Mesenchymal stem cell (in vitro differentiated cells and primary cell): ENCODE results near the gene ANP32A.

ENCODE experiments used
- DNase-seq: peaks from one replicate; pipeline ENCODE4 v3.0.0-alpha.2; 2013
- H2AFZ ChIP-seq: one replicate; pipeline ENCODE4 v1.6.1; 2013; ENCODE audit warnings: low read depth, mild to moderate bottlenecking, control low read depth, inconsistent platforms, low read length, moderate library complexity
- H2AK5ac ChIP-seq: 2 replicates; pipeline ENCODE4 v1.6.1; 2013; ENCODE audit warnings: low read length, moderate library complexity, mild to moderate bottlenecking, inconsistent platforms; ENCODE audit not compliant: severe bottlenecking
- H2BK120ac ChIP-seq: one replicate; pipeline ENCODE4 v1.6.1; 2013; ENCODE audit warnings: low read depth, mild to moderate bottlenecking, inconsistent platforms, low read length, moderate library complexity
- H2BK12ac ChIP-seq, 2 experiments: one replicate each; pipeline ENCODE4 v1.6.1; 2013; ENCODE audit warnings: inconsistent platforms in 2 of 2, low read length in 2 of 2, mild to moderate bottlenecking in 2 of 2, moderate library complexity in 2 of 2, control low read depth in 1 of 2
- H2BK15ac ChIP-seq: one replicate; pipeline ENCODE4 v1.6.1; 2013; ENCODE audit warnings: mild to moderate bottlenecking, low read depth, inconsistent platforms; ENCODE audit not compliant: poor library complexity, severe bottlenecking
- H2BK5ac ChIP-seq: 2 replicates; pipeline ENCODE4 v1.6.1; 2013; ENCODE audit warnings: low read depth, mild to moderate bottlenecking, low read length, control low read depth, inconsistent platforms; ENCODE audit not compliant: poor library complexity, severe bottlenecking
- H3K14ac ChIP-seq, 2 experiments: one replicate each; pipeline ENCODE4 v1.6.1; 2013; ENCODE audit warnings: inconsistent platforms in 2 of 2, low read length in 2 of 2, control low read depth in 1 of 2, mild to moderate bottlenecking in 1 of 2, moderate library complexity in 1 of 2
- H3K18ac ChIP-seq, 2 experiments: one replicate each; pipeline ENCODE4 v1.6.1; 2013; ENCODE audit warnings: inconsistent platforms in 2 of 2, low read length in 2 of 2, control low read depth in 1 of 2, low read depth in 1 of 2, mild to moderate bottlenecking in 1 of 2
- H3K23ac ChIP-seq, 2 experiments: one replicate each; pipeline ENCODE4 v1.6.1; 2013; ENCODE audit warnings: inconsistent platforms in 2 of 2, low read length in 2 of 2, mild to moderate bottlenecking in 2 of 2, moderate library complexity in 2 of 2, control low read depth in 1 of 2
- H3K27ac ChIP-seq: 2 replicates; pipeline ENCODE4 v1.5.1; 2013; ENCODE audit warnings: mild to moderate bottlenecking, moderate library complexity, low read length, control low read depth, inconsistent platforms; ENCODE audit not compliant: poor library complexity, severe bottlenecking
- H3K27me3 ChIP-seq, 2 experiments: 2 replicates each; pipeline versions ENCODE4 v1.6.1 to v1.7.0; 2013; ENCODE audit warnings: low read length in 2 of 2, mild to moderate bottlenecking in 2 of 2, moderate library complexity in 2 of 2, control low read depth in 1 of 2, inconsistent platforms in 1 of 2; ENCODE audit not compliant: control insufficient read depth in 1 of 2, insufficient read depth in 1 of 2
- H3K36me3 ChIP-seq, 2 experiments: 2 replicates each; pipeline versions ENCODE4 v1.6.1 to v1.7.0; 2013; ENCODE audit warnings: low read length in 2 of 2, control low read depth in 1 of 2, inconsistent platforms in 1 of 2, low read depth in 1 of 2, mild to moderate bottlenecking in 1 of 2; ENCODE audit not compliant: insufficient read depth in 2 of 2, control insufficient read depth in 1 of 2
- H3K4ac ChIP-seq, 2 experiments: one replicate each; pipeline ENCODE4 v1.6.1; 2013; ENCODE audit warnings: inconsistent platforms in 2 of 2, low read length in 2 of 2, mild to moderate bottlenecking in 2 of 2, moderate library complexity in 2 of 2, control low read depth in 1 of 2, low read depth in 1 of 2
- H3K4me1 ChIP-seq: 2 replicates; pipeline ENCODE4 v1.6.1; 2013; ENCODE audit warnings: low read depth, low read length, control low read depth; ENCODE audit not compliant: control insufficient read depth, insufficient read depth
- H3K4me2 ChIP-seq: 2 replicates; pipeline ENCODE4 v1.6.1; 2013; ENCODE audit warnings: low read length, mild to moderate bottlenecking, inconsistent platforms; ENCODE audit not compliant: poor library complexity, severe bottlenecking
- H3K4me3 ChIP-seq, 2 experiments: 2 replicates each; pipeline versions ENCODE4 v1.5.1 to v1.7.0; 2013; ENCODE audit warnings: low read length in 2 of 2, mild to moderate bottlenecking in 2 of 2, control low read depth in 1 of 2, low read depth in 1 of 2; ENCODE audit not compliant: insufficient read depth in 1 of 2
- H3K79me1 ChIP-seq: replicated peaks from 2 replicates; pipeline ENCODE4 v1.6.1; 2013; ENCODE audit warnings: mild to moderate bottlenecking, control low read depth, low read length, inconsistent platforms; ENCODE audit not compliant: poor library complexity, severe bottlenecking
- H3K9ac ChIP-seq: 2 replicates; pipeline ENCODE4 v1.7.0; 2013; ENCODE audit warnings: mild to moderate bottlenecking, low read length, moderate library complexity
- H3K9me3 ChIP-seq: 2 replicates; pipeline ENCODE4 v1.7.0; 2013; ENCODE audit warnings: mild to moderate bottlenecking, low read length; ENCODE audit not compliant: control insufficient read depth
- H4K8ac ChIP-seq: one replicate; pipeline ENCODE4 v1.6.1; 2013; ENCODE audit warnings: inconsistent platforms, mild to moderate bottlenecking, low read length, moderate library complexity
- H4K91ac ChIP-seq: one replicate; pipeline ENCODE4 v1.6.1; 2013; ENCODE audit warnings: mild to moderate bottlenecking, low read length, inconsistent platforms
- WGBS: methylation state at CpG from one replicate; pipeline ENCODE4 v1.1.7; 2013; ENCODE audit warnings: mixed read lengths; 5-methylcytosine and 5-hydroxymethylcytosine counted together

The ANP32A gene

DNA sequence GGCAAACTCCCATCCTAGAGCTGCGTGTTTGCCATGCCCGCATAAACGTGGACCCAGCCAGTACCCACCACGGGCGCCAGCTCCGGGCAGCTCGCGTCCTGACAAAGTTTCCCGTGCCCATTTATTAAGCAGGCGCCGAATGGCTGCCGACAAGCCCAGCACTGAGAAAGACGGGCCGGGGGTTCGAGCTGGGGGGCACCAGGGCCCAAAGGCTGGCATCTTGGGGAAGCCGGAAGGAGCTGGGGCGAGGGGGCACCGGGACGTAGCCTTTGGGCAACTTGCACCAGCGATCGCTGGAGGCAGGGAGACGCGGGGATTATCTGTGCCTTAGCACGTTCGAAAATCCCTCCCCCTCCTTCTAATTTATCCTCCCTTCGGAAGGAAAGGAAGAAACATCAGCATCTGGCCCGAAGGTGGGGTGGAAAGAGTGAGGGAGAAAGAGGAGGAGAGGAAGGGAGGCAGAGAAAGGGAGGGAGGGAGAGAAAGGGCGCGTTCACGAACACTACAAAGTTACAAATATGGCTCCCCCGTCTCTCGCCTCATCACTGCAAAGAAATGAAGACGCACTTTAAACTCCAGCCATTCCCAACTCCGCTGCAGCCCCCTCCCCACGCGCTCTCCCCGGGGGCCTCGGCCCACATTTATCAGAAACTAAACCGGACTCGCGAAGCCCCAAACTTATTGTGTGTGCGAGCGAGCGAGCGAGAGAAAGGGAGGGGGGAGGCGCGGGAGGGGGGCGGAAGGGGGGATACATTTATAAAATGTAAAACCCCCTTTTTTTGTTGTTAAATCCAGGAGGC, 1.0 kb downstream of the ANP32A start:
- H2AFZ ChIP-seq = no peak overlapping the region
- peak overlapping the region; percentile 99 to 100 for H3K18ac ChIP-seq
- peak overlapping the region; percentile 51 to 86 for H2BK12ac ChIP-seq
- H2BK15ac ChIP-seq = peak overlapping the region; percentile 93
- H3K4me2 ChIP-seq = peak overlapping the region; percentile 84
- peak overlapping the region; percentile 96 for H3K9ac ChIP-seq
- H3K4me1 ChIP-seq = peaks cover 2% of the 10 kb centered on the region
- H3K14ac ChIP-seq = peak overlapping the region; percentile 95 to 99
- H3K27me3 ChIP-seq = no peaks in the 10 kb centered on the region
- peak overlapping the region; percentile 81 to 93 for H3K4me3 ChIP-seq
- H3K79me1 ChIP-seq = no peaks in the 10 kb centered on the region
- H2BK5ac ChIP-seq = peak overlapping the region; percentile 90
- H3K36me3 ChIP-seq = no peaks in the 10 kb centered on the region
- peak overlapping the region; percentile 90 for H4K91ac ChIP-seq
- peak; percentile 73 for DNase-seq
- peak overlapping the region; percentile 90 for H2AK5ac ChIP-seq
- H3K4ac ChIP-seq = peak overlapping the region; percentile 90 to 99
- peak overlapping the region; percentile 99 for H2BK120ac ChIP-seq
- H3K27ac ChIP-seq = peak overlapping the region; percentile 90
- peak overlapping the region; percentile 90 for H4K8ac ChIP-seq
- peak overlapping the region; percentile 82 to 92 for H3K23ac ChIP-seq
- 2% methylated on average over 17 of the region's 48 CpGs for WGBS
- no peaks in the 10 kb centered on the region for H3K9me3 ChIP-seq

DNA sequence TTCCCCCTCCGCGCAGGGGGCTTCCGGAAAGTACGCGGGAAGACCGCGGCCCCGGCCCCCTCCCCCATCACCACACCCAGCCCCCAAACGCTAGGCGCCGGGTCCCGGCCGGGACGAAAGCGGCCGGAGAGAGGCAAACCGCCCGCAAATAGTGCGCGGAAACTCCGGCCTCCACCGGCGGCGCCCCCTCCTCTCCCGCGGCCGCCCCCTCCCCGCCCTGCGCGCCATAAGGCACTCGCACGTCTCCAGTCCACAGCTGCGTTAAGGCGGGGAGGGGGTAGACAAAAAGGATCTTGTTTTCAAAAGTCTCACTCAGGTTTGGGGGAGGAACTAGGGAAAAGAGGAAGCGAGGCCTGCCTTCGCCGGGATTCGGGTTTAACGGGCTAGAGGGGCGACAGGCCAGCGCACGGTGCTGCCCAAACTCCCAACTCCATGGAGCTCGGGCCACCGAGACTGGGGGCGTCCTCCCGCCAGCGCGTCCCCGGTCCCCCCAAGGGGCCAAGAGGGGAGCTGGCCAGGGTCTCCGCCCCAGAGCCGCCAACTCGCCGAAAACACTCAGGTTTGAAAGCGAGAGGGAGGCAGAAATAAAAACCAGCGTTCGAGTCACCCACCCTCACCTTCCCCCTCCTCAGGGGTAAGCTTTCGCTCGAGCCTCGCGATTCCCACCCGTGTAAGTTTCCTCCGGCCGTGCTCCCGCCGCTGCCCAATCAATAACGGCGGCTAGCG, 1.8 kb downstream of the ANP32A start:
- H3K9me3 ChIP-seq = no peaks in the 10 kb centered on the region
- peak overlapping the region; percentile 98 for H4K91ac ChIP-seq
- H3K27me3 ChIP-seq = no peaks in the 10 kb centered on the region
- H3K4ac ChIP-seq = peak overlapping the region; percentile 90 to 99
- peak overlapping the region; percentile 76 to 86 for H2BK12ac ChIP-seq
- peak overlapping the region; percentile 90 for H3K27ac ChIP-seq
- WGBS = 1% methylated on average over 51 of the region's 68 CpGs
- H3K9ac ChIP-seq = peak overlapping the region; percentile 96
- H3K4me1 ChIP-seq = peaks cover 2% of the 10 kb centered on the region
- H3K18ac ChIP-seq = peak overlapping the region; percentile 99 to 100
- peak overlapping the region; percentile 82 to 92 for H3K23ac ChIP-seq
- peak overlapping the region; percentile 99 for H2BK120ac ChIP-seq
- H2AFZ ChIP-seq = no peak overlapping the region
- no peaks in the 10 kb centered on the region for H3K36me3 ChIP-seq
- H3K4me2 ChIP-seq = peak overlapping the region; percentile 84
- peak overlapping the region; percentile 90 for H4K8ac ChIP-seq
- H2BK5ac ChIP-seq = peak overlapping the region; percentile 92
- no peaks in the 10 kb centered on the region for H3K79me1 ChIP-seq
- DNase-seq = peak; percentile 59
- H2BK15ac ChIP-seq = peak overlapping the region; percentile 88
- peak overlapping the region; percentile 95 to 99 for H3K14ac ChIP-seq
- peak overlapping the region; percentile 81 to 93 for H3K4me3 ChIP-seq
- peak overlapping the region; percentile 90 for H2AK5ac ChIP-seq

DNA sequence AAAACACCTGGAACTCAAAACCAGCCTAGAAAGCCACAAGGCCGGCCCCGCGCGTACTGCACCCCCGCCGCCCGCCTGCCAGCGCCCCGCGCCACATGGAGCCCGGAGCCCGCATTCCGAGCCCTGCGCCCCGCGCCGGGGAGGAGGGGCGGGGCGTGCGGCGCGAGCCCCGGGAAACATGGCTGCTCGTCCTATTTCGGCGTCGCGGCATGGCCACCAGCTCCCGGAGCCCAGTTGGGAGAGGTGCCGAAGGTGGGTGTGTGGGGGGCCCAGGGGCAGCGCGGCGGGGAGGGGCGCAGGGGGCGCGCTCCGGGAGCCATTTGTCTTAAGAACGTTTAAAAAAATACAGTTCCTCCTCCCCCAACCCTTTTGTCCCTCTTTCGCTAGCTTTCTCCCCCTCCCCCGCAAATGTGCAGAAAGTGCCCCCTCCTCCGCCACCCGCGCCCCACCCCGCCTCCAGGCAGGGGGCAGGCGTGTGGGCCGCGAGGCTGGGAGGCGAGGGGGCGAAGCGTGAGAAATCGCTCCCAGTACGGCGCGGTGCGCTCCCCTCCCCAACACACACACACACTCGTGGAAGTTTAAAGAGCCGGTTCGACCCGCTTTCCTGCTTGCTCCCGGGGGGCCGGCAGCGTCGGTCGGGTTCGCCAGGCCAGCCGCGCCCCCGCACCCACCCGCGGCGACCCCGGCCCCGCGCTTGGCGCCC, 2.5 kb downstream of the ANP32A start:
- peak overlapping the region in 1 of 2 experiments; percentile 45 for H2BK12ac ChIP-seq
- H3K36me3 ChIP-seq = no peaks in the 10 kb centered on the region
- H2BK5ac ChIP-seq = peak overlapping the region; percentile 92
- no peaks in the 10 kb centered on the region for H3K79me1 ChIP-seq
- peak overlapping the region; percentile 32 for H2AK5ac ChIP-seq
- peaks cover 2% of the 10 kb centered on the region for H3K4me1 ChIP-seq
- peak overlapping the region; percentile 98 for H4K91ac ChIP-seq
- no peaks in the 10 kb centered on the region for H3K9me3 ChIP-seq
- peak overlapping the region; percentile 90 to 99 for H3K4ac ChIP-seq
- peak overlapping the region; percentile 95 to 96 for H3K14ac ChIP-seq
- H2AFZ ChIP-seq = no peak overlapping the region
- peak overlapping the region; percentile 96 for H3K9ac ChIP-seq
- under 1% methylated on average over 36 of the region's 75 CpGs for WGBS
- H3K27ac ChIP-seq = peak overlapping the region; percentile 59
- H3K4me3 ChIP-seq = peak overlapping the region; percentile 81 to 93
- H4K8ac ChIP-seq = peak overlapping the region; percentile 90
- peak overlapping the region; percentile 83 for H3K4me2 ChIP-seq
- H2BK120ac ChIP-seq = peak overlapping the region; percentile 99
- H2BK15ac ChIP-seq = peak overlapping the region; percentile 88
- no peaks in the 10 kb centered on the region for H3K27me3 ChIP-seq
- H3K23ac ChIP-seq = peak overlapping the region in 1 of 2 experiments; percentile 68
- peak; percentile 81 for DNase-seq
- peak overlapping the region; percentile 99 to 100 for H3K18ac ChIP-seq
